ENCODE measurements around the gene INSIG1. TPM values are rescaled to one million over a fixed set of nuclear protein-coding genes. Genes with fewer than 3 reads are reported as not detected.

The INSIG1 gene
- total and polyA plus RNA-seq, 2 experiments from 2014 or later = 30.7 to 40.3 TPM

DNA sequence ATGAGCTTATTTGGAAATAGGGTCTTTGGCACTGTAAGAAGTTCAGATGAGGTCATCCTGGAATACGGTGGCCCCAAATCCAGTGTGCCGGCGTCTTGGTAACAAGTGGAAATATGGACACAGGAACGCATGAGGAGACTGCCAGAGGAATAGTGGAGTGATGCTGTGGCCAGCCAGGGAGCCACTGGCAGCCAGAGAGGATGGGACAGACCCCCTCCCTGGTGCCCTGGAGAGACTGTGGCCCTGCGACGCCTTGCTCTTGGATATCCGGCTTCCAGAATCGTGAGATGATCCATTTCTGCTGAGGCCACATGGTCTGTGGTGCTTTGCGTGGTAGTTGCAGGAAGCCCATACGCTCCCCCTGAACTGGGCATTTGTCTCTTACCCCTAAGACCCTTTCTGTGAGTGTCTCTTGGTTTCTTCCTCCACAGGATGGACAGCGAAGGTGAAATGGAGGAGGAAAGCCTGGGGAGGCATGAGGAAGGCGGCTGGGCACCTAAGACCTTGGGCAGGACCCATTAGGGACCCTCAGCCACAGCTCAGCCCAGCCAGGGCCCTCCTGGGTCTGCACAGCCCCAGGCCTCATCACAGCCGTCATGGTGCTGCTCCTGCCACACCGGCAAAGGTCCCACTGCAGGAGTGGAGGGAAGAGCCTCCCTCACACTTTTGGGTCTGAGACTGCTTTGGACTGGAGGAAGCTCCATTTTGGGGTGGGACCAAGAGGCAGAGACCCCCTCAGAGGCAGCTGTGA is 53.6 kb downstream of the INSIG1 start:
- 71 to 75% methylated on average over 14 of the region's 14 CpGs for WGBS, 2 experiments (ENCODE audit: low coverage in 1 of 2, low lambda C conversion rate in 2 of 2, missing lambda C conversion rate in 2 of 2)
- H3K4me1 ChIP-seq (ENCODE audit: insufficient read depth) = no peaks in the 10 kb centered on the region
- 0 out of 2 replicates have a peak, but pooled peaks cover under 1% of the 10 kb centered on the region for H3F3A ChIP-seq (ENCODE audit: insufficient read depth)
- no peaks in the 10 kb centered on the region for H3K79me2 ChIP-seq (ENCODE audit: insufficient read depth)
- H3K27ac ChIP-seq = no peak overlapping the region
- H4K20me1 ChIP-seq (ENCODE audit: insufficient read depth) = no peaks in the 10 kb centered on the region
- no peaks in the 10 kb centered on the region for H3K36me3 ChIP-seq (ENCODE audit: low read depth)
- in situ Hi-C loops (cut with MboI) = loop anchor here (10.0 kb wide), 1 partner anchor 426 kb away; no protein-coding TSS in a partner anchor
- DNase-seq = no peak
- TF ChIP-seq EZH2 (IDR thresholded peaks at IDR 0.05; ENCODE audit: insufficient read depth, poor library complexity, severe bottlenecking) (no peak), EZH2phosphoT487 (IDR thresholded peaks at IDR 0.05; ENCODE audit: insufficient read depth, low read depth) (no peak)
- peaks cover 10% of the 10 kb centered on the region; the same call in 1 of the 2 replicates for H3K27me3 ChIP-seq (replicated peaks; ENCODE audit: insufficient read depth)
- no peak overlapping the region for H2AFZ ChIP-seq
- no peak overlapping the region for H3K4me2 ChIP-seq (ENCODE audit: unreplicated experiment)
- no peaks in the 10 kb centered on the region for H3K9me2 ChIP-seq (ENCODE audit: insufficient read depth)
- no peaks in the 10 kb centered on the region for H3K9me3 ChIP-seq (ENCODE audit: low read depth)
- H3K4me3 ChIP-seq = no peak overlapping the region
- H3K9ac ChIP-seq = no peak overlapping the region

DNA sequence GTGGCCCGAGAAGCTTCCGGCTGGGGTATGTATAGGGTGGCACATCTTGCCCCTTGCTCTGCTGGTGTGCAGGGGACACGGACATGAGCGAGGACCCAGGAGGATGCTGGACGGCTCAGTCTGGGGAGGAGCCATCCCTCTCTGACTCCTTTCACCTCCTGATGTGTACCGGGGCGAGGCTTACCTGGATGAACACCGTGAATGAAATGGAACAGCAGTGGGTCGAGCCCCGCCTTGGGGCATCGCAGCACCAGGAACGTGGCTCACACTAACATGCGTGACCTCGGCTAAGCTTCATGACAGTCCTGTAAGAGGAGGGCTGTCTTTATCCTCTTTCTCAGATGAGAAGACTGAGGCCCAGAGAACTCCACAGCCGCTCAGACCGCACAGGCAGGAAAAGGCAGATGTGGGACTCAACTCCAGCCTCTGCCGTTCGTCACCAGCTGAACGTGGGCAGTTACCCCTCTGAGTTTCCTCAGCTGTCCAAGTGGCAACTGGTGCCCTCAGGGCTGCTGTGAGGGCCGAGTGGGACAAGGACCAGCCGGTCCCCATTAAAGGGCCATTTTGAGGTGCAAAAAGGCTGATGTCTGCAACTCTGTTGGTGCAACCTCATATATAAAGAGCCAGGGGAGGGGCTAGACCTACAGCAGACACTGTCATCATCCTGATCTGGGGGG is 54.5 kb downstream of the INSIG1 start:
- WGBS, 2 experiments (ENCODE audit: low coverage in 1 of 2, low lambda C conversion rate in 2 of 2, missing lambda C conversion rate in 2 of 2) = 55 to 61% methylated on average over 20 to 21 of the region's 21 CpGs
- no peaks in the 10 kb centered on the region for H4K20me1 ChIP-seq (ENCODE audit: insufficient read depth)
- in situ Hi-C loops (cut with MboI) = loop anchor here (10.0 kb wide), 1 partner anchor 427 kb away; no protein-coding TSS in a partner anchor

DNA sequence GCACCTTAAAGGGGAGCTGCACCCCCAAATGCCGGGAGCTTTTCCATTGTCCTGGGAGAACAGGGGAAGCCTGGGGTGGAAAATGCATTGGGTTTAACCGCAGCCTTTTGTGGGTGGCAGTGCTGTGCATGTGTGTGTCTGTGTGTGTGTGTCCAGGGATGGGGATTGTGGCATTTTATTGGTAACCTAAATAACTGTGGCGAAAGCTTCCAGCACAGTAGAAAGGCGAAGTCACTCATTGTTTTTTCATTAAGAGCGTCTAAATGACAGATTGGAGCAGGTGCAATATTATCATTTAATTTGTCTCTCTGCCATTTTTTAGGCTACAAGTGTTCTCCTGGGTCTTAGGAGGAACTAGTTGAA is 55.1 kb downstream of the INSIG1 start:
- H2AFZ ChIP-seq = no peak overlapping the region
- no peak for TF ChIP-seq EZH2 (IDR thresholded peaks at IDR 0.05; ENCODE audit: insufficient read depth, poor library complexity, severe bottlenecking)
- no peak for TF ChIP-seq EZH2phosphoT487 (IDR thresholded peaks at IDR 0.05; ENCODE audit: insufficient read depth, low read depth)
- no peaks in the 10 kb centered on the region for H3K9me3 ChIP-seq (ENCODE audit: low read depth)
- H3K4me1 ChIP-seq (ENCODE audit: insufficient read depth) = no peaks in the 10 kb centered on the region
- no peaks in the 10 kb centered on the region for H3K36me3 ChIP-seq (ENCODE audit: low read depth)
- H3K4me2 ChIP-seq (ENCODE audit: unreplicated experiment) = no peak overlapping the region
- in situ Hi-C loops (cut with MboI) = loop anchor here (10.0 kb wide), 1 partner anchor 428 kb away; no protein-coding TSS in a partner anchor
- no peaks in the 10 kb centered on the region for H3K79me2 ChIP-seq (ENCODE audit: insufficient read depth)
- DNase-seq = no peak
- no peak overlapping the region for H3K4me3 ChIP-seq
- H3K27ac ChIP-seq = no peak overlapping the region
- no peaks in the 10 kb centered on the region for H4K20me1 ChIP-seq (ENCODE audit: insufficient read depth)
- no peaks in the 10 kb centered on the region for H3K9me2 ChIP-seq (ENCODE audit: insufficient read depth)
- no peak overlapping the region for H3K9ac ChIP-seq
- peaks cover 11% of the 10 kb centered on the region; the same call in 1 of the 2 replicates for H3F3A ChIP-seq (ENCODE audit: insufficient read depth)
- WGBS, 2 experiments (ENCODE audit: low coverage in 1 of 2, low lambda C conversion rate in 2 of 2, missing lambda C conversion rate in 2 of 2) = 47 to 64% methylated on average over 5 of the region's 5 CpGs
- H3K27me3 ChIP-seq (replicated peaks; ENCODE audit: insufficient read depth) = peaks cover 10% of the 10 kb centered on the region; the same call in 1 of the 2 replicates

More for the DNA sequence above, 54.5 kb downstream of the INSIG1 start:
- Histone ChIP-seq H3K9me2 (ENCODE audit: insufficient read depth) (no peaks in the 10 kb centered on the region), H3K27me3 (replicated peaks; ENCODE audit: insufficient read depth) (peaks cover 10% of the 10 kb centered on the region; the same call in 1 of the 2 replicates), H3K9ac (no peak overlapping the region), H2AFZ (no peak overlapping the region), H3K4me2 (ENCODE audit: unreplicated experiment) (no peak overlapping the region), H3K9me3 (ENCODE audit: low read depth) (no peaks in the 10 kb centered on the region), H3K36me3 (ENCODE audit: low read depth) (no peaks in the 10 kb centered on the region), H3K4me3 (no peak overlapping the region), H3F3A (ENCODE audit: insufficient read depth) (peaks cover 9% of the 10 kb centered on the region; the same call in 1 of the 2 replicates), H3K27ac (no peak overlapping the region), H3K4me1 (ENCODE audit: insufficient read depth) (no peaks in the 10 kb centered on the region), H3K79me2 (ENCODE audit: insufficient read depth) (no peaks in the 10 kb centered on the region)
- TF ChIP-seq EZH2 (IDR thresholded peaks at IDR 0.05; ENCODE audit: insufficient read depth, poor library complexity, severe bottlenecking) = no peak
- no peak for TF ChIP-seq EZH2phosphoT487 (IDR thresholded peaks at IDR 0.05; ENCODE audit: insufficient read depth, low read depth)
- DNase-seq = no peak

DNA sequence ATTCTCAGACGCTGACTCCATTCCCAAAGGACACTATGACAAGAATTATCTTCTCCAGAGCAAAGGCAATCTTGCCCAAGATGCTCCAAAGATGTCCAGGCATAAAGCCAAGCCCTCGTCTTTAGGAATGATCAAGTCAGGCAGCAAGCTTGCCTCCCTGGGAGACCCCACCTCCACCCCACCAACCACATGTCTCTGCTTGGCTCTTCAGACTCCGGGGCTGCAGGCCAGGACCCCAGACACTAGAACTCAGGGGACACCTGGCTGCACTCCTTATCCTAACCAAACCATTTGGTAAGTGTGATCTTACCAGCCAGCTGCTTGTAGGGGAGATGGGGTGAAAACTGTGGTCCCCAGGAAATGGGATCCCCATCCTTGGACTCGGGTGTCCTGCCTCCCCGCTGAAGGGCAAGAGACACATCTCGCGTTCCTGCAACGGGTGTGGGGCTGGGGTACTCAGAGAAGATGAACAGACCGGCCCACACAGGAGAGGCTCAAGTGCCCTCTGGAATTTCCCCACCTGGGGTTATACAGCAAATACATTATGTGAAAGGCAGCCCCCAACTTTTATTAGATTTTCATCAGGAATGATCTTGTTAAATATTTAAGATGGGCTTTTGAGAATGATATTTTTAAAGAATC is 55.7 kb downstream of the INSIG1 start:
- Histone ChIP-seq H3K9me3 (ENCODE audit: low read depth) (no peaks in the 10 kb centered on the region), H3K27me3 (replicated peaks; ENCODE audit: insufficient read depth) (peaks cover 10% of the 10 kb centered on the region; the same call in 1 of the 2 replicates), H3K9me2 (ENCODE audit: insufficient read depth) (no peaks in the 10 kb centered on the region), H3K36me3 (ENCODE audit: low read depth) (no peaks in the 10 kb centered on the region), H3K79me2 (ENCODE audit: insufficient read depth) (no peaks in the 10 kb centered on the region), H3K4me3 (no peak overlapping the region), H3K27ac (no peak overlapping the region), H3K9ac (no peak overlapping the region), H3K4me2 (ENCODE audit: unreplicated experiment) (no peak overlapping the region), H3F3A (ENCODE audit: insufficient read depth) (peaks cover 11% of the 10 kb centered on the region; the same call in 1 of the 2 replicates), H2AFZ (no peak overlapping the region), H4K20me1 (ENCODE audit: insufficient read depth) (no peaks in the 10 kb centered on the region), H3K4me1 (ENCODE audit: insufficient read depth) (no peaks in the 10 kb centered on the region)
- 22 to 30% methylated on average over 8 of the region's 9 CpGs for WGBS, 2 experiments (ENCODE audit: low coverage in 1 of 2, low lambda C conversion rate in 2 of 2, missing lambda C conversion rate in 2 of 2)
- no peak for TF ChIP-seq EZH2phosphoT487 (IDR thresholded peaks at IDR 0.05; ENCODE audit: insufficient read depth, low read depth)
- no peak for TF ChIP-seq EZH2 (IDR thresholded peaks at IDR 0.05; ENCODE audit: insufficient read depth, poor library complexity, severe bottlenecking)
- in situ Hi-C loops (cut with MboI) = loop anchor here (10.0 kb wide), 1 partner anchor 429 kb away; no protein-coding TSS in a partner anchor
- DNase-seq = no peak
